ENCODE measurements around the gene CCDC137.
A peak's percentile ranks its signal among the peaks of the same experiment; 100 is the strongest.

CCDC137 gene

GRCh38 chr17:81701288-81702071 is 34.9 kb downstream of the CCDC137 start:
- no peak for DNase-seq (ENCODE audit: low read depth in 2 of 2)

- DNase-seq (ENCODE audit: low read depth in 2 of 2), result peak; percentile 76 to 85
Observed at GRCh38 chr17:81702934-81703746, 36.6 kb downstream of the CCDC137 start, which contains the start of gene MRPL12. Gene MRPL12, plus strand, starts transcription at chr17:81703367. Its CDS starts 135 bp downstream, at chr17:81703502.

GRCh38 chr17:81703747-81704654 is 37.5 kb downstream of the CCDC137 start:
- DNase-seq (ENCODE audit: low read depth in 2 of 2), result no peak

GRCh38 chr17:81705518-81706231 is 39.1 kb downstream of the CCDC137 start:
- DNase-seq (ENCODE audit: low read depth in 2 of 2), result no peak

- DNase-seq (ENCODE audit: low read depth in 2 of 2), result no peak
Observed at GRCh38 chr17:81706232-81706611, 39.7 kb downstream of the CCDC137 start.

- no peak for DNase-seq (ENCODE audit: low read depth in 2 of 2)
Observed at GRCh38 chr17:81706757-81707624, 40.5 kb downstream of the CCDC137 start.

GRCh38 chr17:81707725-81708646 is 41.4 kb downstream of the CCDC137 start:
- DNase-seq (ENCODE audit: low read depth in 2 of 2), result no peak

GRCh38 chr17:81708739-81709185 is 42.2 kb downstream of the CCDC137 start:
- no peak for DNase-seq (ENCODE audit: low read depth in 2 of 2)

- DNase-seq (ENCODE audit: low read depth in 2 of 2), result peak in 1 of 2 donors; percentile 27
Observed at GRCh38 chr17:81710514-81711308, 44.2 kb downstream of the CCDC137 start.

- peak; percentile 63 to 80 for DNase-seq (ENCODE audit: low read depth in 2 of 2)
Observed at GRCh38 chr17:81711814-81712467, 45.4 kb downstream of the CCDC137 start, which contains the start of gene SLC25A10. Gene SLC25A10, plus strand, starts transcription at chr17:81712284. Its CDS starts 143 bp downstream, at chr17:81712427.

GRCh38 chr17:81712468-81713003 is 46.0 kb downstream of the CCDC137 start:
- DNase-seq (ENCODE audit: low read depth in 2 of 2), result no peak

- DNase-seq (ENCODE audit: low read depth in 2 of 2), result no peak
Observed at GRCh38 chr17:81713004-81713555, 46.5 kb downstream of the CCDC137 start.

GRCh38 chr17:81713556-81714411 is 47.2 kb downstream of the CCDC137 start:
- DNase-seq (ENCODE audit: low read depth in 2 of 2), result no peak

GRCh38 chr17:81714412-81715106 is 48.0 kb downstream of the CCDC137 start:
- DNase-seq (ENCODE audit: low read depth in 2 of 2), result no peak
